Measurements from ENCODE around the gene MBOAT2. TPM values are rescaled to one million over a fixed set of nuclear protein-coding genes. Genes with fewer than 3 reads are reported as not detected.
A peak's percentile ranks its signal among the peaks of the same experiment; 100 is the strongest.

The MBOAT2 gene
- total and polyA plus RNA-seq, 11 donors = 4.5 to 34.9 (median 16.1) TPM

DNA sequence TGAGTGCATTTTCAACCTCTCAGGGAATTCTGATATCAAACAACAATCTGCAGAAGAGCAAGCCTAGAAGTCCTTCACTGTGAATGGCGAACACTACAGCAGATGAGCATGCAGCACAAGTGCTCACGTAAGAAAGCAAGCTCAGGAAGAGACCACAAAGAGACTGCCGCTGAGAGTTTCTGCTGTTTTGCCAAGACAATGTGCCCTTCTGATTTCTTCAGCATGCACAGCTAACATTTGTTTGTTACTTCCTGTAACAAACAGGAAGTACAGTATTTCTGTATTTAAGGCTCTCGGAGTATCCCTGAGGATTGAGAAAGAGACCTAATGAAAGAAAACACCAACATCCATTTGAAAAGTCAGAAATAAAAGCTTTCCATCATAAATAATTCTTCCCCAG, 45.9 kb downstream of the MBOAT2 start:
- no peak overlapping the region for H3K27ac ChIP-seq
- 58 to 62% (median 59%) methylated on average over 4 of the region's 4 CpGs for WGBS, 4 donors

GRCh38 chr2:8956774-8957173, 46.7 kb downstream of the MBOAT2 start:
- no peaks in the 10 kb centered on the region for H3K27me3 ChIP-seq
- H3K9me3 ChIP-seq = peaks cover 0 to 24% (median 13%) of the 10 kb centered on the region in 12 donors
- DNase-seq (no peak), ATAC-seq (peak in 1 of 4 donors; percentile 29)
- H3K36me3 ChIP-seq = no peaks in the 10 kb centered on the region
- 89 to 95% (median 94%) methylated on average over 1 of the region's 1 CpG for WGBS, 4 donors
- intact Hi-C loops (cut with DNase I) = no loop called here
- peaks cover 0 to 9% (median 0%) of the 10 kb centered on the region in 12 donors for H3K4me1 ChIP-seq
- no peak overlapping the region for H3K4me3 ChIP-seq
- no peak overlapping the region for H3K27ac ChIP-seq
- no peak for TF ChIP-seq POLR2A (IDR thresholded peaks at IDR 0.05)
- TF ChIP-seq CTCF (IDR thresholded peaks at IDR 0.05) = peak in 4 of 12 donors; percentile 19 to 36 (median 22)

More for the DNA sequence above, 45.9 kb downstream of the MBOAT2 start:
- Histone ChIP-seq H3K4me1 (peaks cover 0 to 9% (median 0%) of the 10 kb centered on the region in 12 donors), H3K27me3 (no peaks in the 10 kb centered on the region), H3K4me3 (no peak overlapping the region), H3K9me3 (peaks cover 0 to 19% (median 13%) of the 10 kb centered on the region in 12 donors), H3K36me3 (no peaks in the 10 kb centered on the region)
- no peak for ATAC-seq
- TF ChIP-seq POLR2A (IDR thresholded peaks at IDR 0.05) = no peak
- TF ChIP-seq CTCF (IDR thresholded peaks at IDR 0.05) = no peak
- intact Hi-C loops (cut with DNase I) = no loop called here
- DNase-seq = no peak

- Histone ChIP-seq H3K27ac (no peak overlapping the region), H3K36me3 (no peaks in the 10 kb centered on the region), H3K4me1 (peaks cover 0 to 9% (median 0%) of the 10 kb centered on the region in 12 donors), H3K9me3 (peaks cover 0 to 31% (median 13%) of the 10 kb centered on the region in 12 donors), H3K27me3 (no peaks in the 10 kb centered on the region), H3K4me3 (no peak overlapping the region)
- WGBS, 4 donors = 80 to 95% (median 94%) methylated on average over 1 to 3 of the region's 3 CpGs
- ATAC-seq = no peak
- DNase-seq = no peak
- no peak for TF ChIP-seq POLR2A (IDR thresholded peaks at IDR 0.05)
- no peak for TF ChIP-seq CTCF (IDR thresholded peaks at IDR 0.05)
- intact Hi-C loops (cut with DNase I) = no loop called here
Measured at GRCh38 chr2:8954990-8955389, 48.5 kb downstream of the MBOAT2 start.

DNA sequence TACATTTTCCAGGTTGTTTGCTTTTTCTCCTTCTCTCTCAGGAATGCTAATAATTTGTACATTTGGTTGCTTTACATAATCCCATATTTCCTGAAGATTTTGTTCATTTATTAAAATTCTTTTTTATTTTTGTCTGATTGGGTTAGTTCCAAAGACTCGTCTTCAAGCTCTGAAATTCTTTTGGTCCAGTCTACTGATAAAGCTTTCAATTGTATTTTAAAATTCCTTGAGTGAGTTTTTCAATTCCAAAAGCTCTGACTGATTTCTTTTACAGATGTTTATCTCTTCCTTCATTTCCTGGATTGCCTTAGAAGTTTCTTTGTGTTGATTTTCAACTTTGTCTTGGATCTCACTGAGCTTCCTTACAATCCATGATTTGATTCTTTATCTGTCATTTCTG, 50.0 kb downstream of the MBOAT2 start:
- H3K4me3 ChIP-seq = no peak overlapping the region
- TF ChIP-seq POLR2A (IDR thresholded peaks at IDR 0.05) (no peak), CTCF (IDR thresholded peaks at IDR 0.05) (no peak)
- peaks cover 0 to 45% (median 13%) of the 10 kb centered on the region in 12 donors for H3K9me3 ChIP-seq
- WGBS, 4 donors = 65 to 84% (median 75%) methylated on average over 1 of the region's 1 CpG
- ATAC-seq (no peak), DNase-seq (no peak)
- intact Hi-C loops (cut with DNase I) = no loop called here
- H3K27me3 ChIP-seq = no peaks in the 10 kb centered on the region
- peaks cover 0 to 9% (median 0%) of the 10 kb centered on the region in 12 donors for H3K4me1 ChIP-seq
- no peaks in the 10 kb centered on the region for H3K36me3 ChIP-seq
- H3K27ac ChIP-seq = no peak overlapping the region
